Activated CD4-positive, alpha-beta T cell treated with anti-CD3 and anti-CD28 coated beads, Interleukin-2, Interleukin-4, amounts not matched to agents 100 ng/mL and 50 ng/mL, durations not matched to agents 16 hours and 8 hours (primary cell): ENCODE data around the gene SUPT16H.
"Not testable (repeated sequence)": the region's sequence is repeated elsewhere in the genome, so short reads cannot be mapped to it uniquely, and the experiment has no call there.

Source experiments
- DNase-seq: peaks from one replicate; pipeline ENCODE4 v3.0.0-alpha.2; 2020; ENCODE audit warnings: low spot score

SUPT16H gene

GRCh38 chr14:21367582-21368144 lies 16.2 kb downstream of the SUPT16H start:
- DNase-seq, result no peak

- DNase-seq, result no peak
Measured at GRCh38 chr14:21356511-21356910, 27.3 kb downstream of the SUPT16H start.

- no peak for DNase-seq
Measured at GRCh38 chr14:21352587-21352986, 31.2 kb downstream of the SUPT16H start.

GRCh38 chr14:21350539-21350938 lies 33.3 kb downstream of the SUPT16H start:
- DNase-seq, result no peak

- no peak for DNase-seq
Measured at GRCh38 chr14:21347201-21347600, 36.6 kb downstream of the SUPT16H start.

- no peak for DNase-seq
Measured at GRCh38 chr14:21346532-21347135, 37.2 kb downstream of the SUPT16H start.

- no peak for DNase-seq
Measured at GRCh38 chr14:21343035-21343794, 40.6 kb downstream of the SUPT16H start.

GRCh38 chr14:21334202-21334906 lies 49.5 kb downstream of the SUPT16H start:
- no peak for DNase-seq

GRCh38 chr14:21332950-21333349 lies 50.9 kb downstream of the SUPT16H start:
- no peak for DNase-seq

GRCh38 chr14:21326972-21327371 lies 56.8 kb downstream of the SUPT16H start:
- DNase-seq, result no peak

GRCh38 chr14:21322716-21323115 lies 61.1 kb downstream of the SUPT16H start:
- no peak for DNase-seq

- no peak for DNase-seq
Measured at GRCh38 chr14:21320913-21321312, 62.9 kb downstream of the SUPT16H start.

- no peak for DNase-seq
Measured at GRCh38 chr14:21317398-21317797, 66.4 kb downstream of the SUPT16H start.

GRCh38 chr14:21313512-21313911 lies 70.3 kb downstream of the SUPT16H start:
- no peak for DNase-seq

- DNase-seq, result no peak
Measured at GRCh38 chr14:21311614-21312013, 72.2 kb downstream of the SUPT16H start.

GRCh38 chr14:21309956-21310355 lies 73.9 kb downstream of the SUPT16H start:
- no peak for DNase-seq

- no peak for DNase-seq
Measured at GRCh38 chr14:21309238-21309636, 74.6 kb downstream of the SUPT16H start.

GRCh38 chr14:21308479-21309237 lies 75.2 kb downstream of the SUPT16H start:
- DNase-seq, result peak; percentile 86

GRCh38 chr14:21308132-21308478 lies 75.7 kb downstream of the SUPT16H start:
- no peak for DNase-seq

- no peak for DNase-seq
Measured at GRCh38 chr14:21307637-21308036, 76.2 kb downstream of the SUPT16H start.

- not testable (repeated sequence) for DNase-seq
Measured at GRCh38 chr14:21302836-21303140, 81.0 kb downstream of the SUPT16H start.
